ENCODE measurements around the gene CAMK2A. TPM values are rescaled to one million over a fixed set of nuclear protein-coding genes. Genes with fewer than 3 reads are reported as not detected.
"Not testable (repeated sequence)": the region's sequence is repeated elsewhere in the genome, so short reads cannot be mapped to it uniquely, and the experiment has no call there.

The CAMK2A gene
- total RNA-seq, 2 donors from 2014 or later: not detected

- Mint-ChIP-seq H3K9me3 (no peaks in the 10 kb centered on the region), H3K27ac (no peak overlapping the region), H3K4me1 (ENCODE audit: low read depth in 2 of 2) (no peaks in the 10 kb centered on the region), H3K4me3 (no peak overlapping the region), H3K36me3 (no peaks in the 10 kb centered on the region), H3K27me3 (peaks cover 0 to 2% of the 10 kb centered on the region in 2 donors)
- ATAC-seq: no peak
- DNase-seq (ENCODE audit: low spot score): no peak
Observed at GRCh38 chr5:150255659-150256409, 33.7 kb downstream of the CAMK2A start.

GRCh38 chr5:150254774-150255173 is 34.8 kb downstream of the CAMK2A start:
- no peak for ATAC-seq
- Mint-ChIP-seq H3K4me3 (no peak overlapping the region), H3K9me3 (no peaks in the 10 kb centered on the region), H3K4me1 (ENCODE audit: low read depth in 2 of 2) (no peaks in the 10 kb centered on the region), H3K27ac (no peak overlapping the region), H3K36me3 (no peaks in the 10 kb centered on the region), H3K27me3 (peaks cover 0 to 6% of the 10 kb centered on the region in 2 donors)
- DNase-seq (ENCODE audit: low spot score): no peak

- no peaks in the 10 kb centered on the region for H3K4me1 Mint-ChIP-seq (ENCODE audit: low read depth in 2 of 2)
- peaks cover 0 to 7% of the 10 kb centered on the region in 2 donors for H3K27me3 Mint-ChIP-seq
- no peaks in the 10 kb centered on the region for H3K36me3 Mint-ChIP-seq
- no peak overlapping the region for H3K4me3 Mint-ChIP-seq
- no peak for ATAC-seq
- H3K27ac Mint-ChIP-seq: no peak overlapping the region
- H3K9me3 Mint-ChIP-seq: no peaks in the 10 kb centered on the region
- no peak for DNase-seq (ENCODE audit: low spot score)
Observed at GRCh38 chr5:150254363-150254762, 35.2 kb downstream of the CAMK2A start.

- no peak for ATAC-seq
- H3K4me3 Mint-ChIP-seq: no peak overlapping the region
- peaks cover 0 to 7% of the 10 kb centered on the region in 2 donors for H3K27me3 Mint-ChIP-seq
- no peaks in the 10 kb centered on the region for H3K9me3 Mint-ChIP-seq
- no peaks in the 10 kb centered on the region for H3K4me1 Mint-ChIP-seq (ENCODE audit: low read depth in 2 of 2)
- no peaks in the 10 kb centered on the region for H3K36me3 Mint-ChIP-seq
- no peak for DNase-seq (ENCODE audit: low spot score)
- H3K27ac Mint-ChIP-seq: no peak overlapping the region
Observed at GRCh38 chr5:150253416-150254208, 36.0 kb downstream of the CAMK2A start.

- DNase-seq (ENCODE audit: low spot score) (no peak), ATAC-seq (no peak)
- Mint-ChIP-seq H3K36me3 (no peaks in the 10 kb centered on the region), H3K9me3 (no peaks in the 10 kb centered on the region), H3K4me3 (no peak overlapping the region), H3K4me1 (ENCODE audit: low read depth in 2 of 2) (no peaks in the 10 kb centered on the region), H3K27ac (no peak overlapping the region), H3K27me3 (peaks cover 0 to 7% of the 10 kb centered on the region in 2 donors)
Observed at GRCh38 chr5:150252489-150252888, 37.1 kb downstream of the CAMK2A start.

GRCh38 chr5:150251504-150251903 is 38.1 kb downstream of the CAMK2A start:
- Mint-ChIP-seq H3K4me1 (ENCODE audit: low read depth in 2 of 2) (no peaks in the 10 kb centered on the region), H3K9me3 (no peaks in the 10 kb centered on the region)

GRCh38 chr5:150249744-150250143 is 39.8 kb downstream of the CAMK2A start:
- Mint-ChIP-seq H3K27ac (no peak overlapping the region), H3K4me1 (ENCODE audit: low read depth in 2 of 2) (no peaks in the 10 kb centered on the region), H3K27me3 (peaks cover 0 to 5% of the 10 kb centered on the region in 2 donors), H3K36me3 (no peaks in the 10 kb centered on the region), H3K9me3 (no peaks in the 10 kb centered on the region), H3K4me3 (no peak overlapping the region)
- DNase-seq (ENCODE audit: low spot score) (no peak), ATAC-seq (no peak)

More at GRCh38 chr5:150251504-150251903, 38.1 kb downstream of the CAMK2A start:
- Mint-ChIP-seq H3K27ac (no peak overlapping the region), H3K36me3 (no peaks in the 10 kb centered on the region), H3K4me3 (no peak overlapping the region), H3K27me3 (peaks cover 0 to 5% of the 10 kb centered on the region in 2 donors)
- DNase-seq (ENCODE audit: low spot score) (no peak), ATAC-seq (no peak)

GRCh38 chr5:150248946-150249345 is 40.6 kb downstream of the CAMK2A start:
- no peak overlapping the region for H3K27ac Mint-ChIP-seq
- H3K36me3 Mint-ChIP-seq: no peaks in the 10 kb centered on the region
- H3K4me1 Mint-ChIP-seq (ENCODE audit: low read depth in 2 of 2): no peaks in the 10 kb centered on the region
- peaks cover 0 to 5% of the 10 kb centered on the region in 2 donors for H3K27me3 Mint-ChIP-seq
- no peaks in the 10 kb centered on the region for H3K9me3 Mint-ChIP-seq
- no peak overlapping the region for H3K4me3 Mint-ChIP-seq
- DNase-seq (ENCODE audit: low spot score) (no peak), ATAC-seq (no peak)

- not testable (repeated sequence) for H3K27ac Mint-ChIP-seq; H3K9me3 Mint-ChIP-seq; H3K27me3 Mint-ChIP-seq; H3K36me3 Mint-ChIP-seq; H3K4me1 Mint-ChIP-seq (ENCODE audit: low read depth in 2 of 2); ATAC-seq; H3K4me3 Mint-ChIP-seq; DNase-seq (ENCODE audit: low spot score)
Observed at GRCh38 chr5:150248493-150248892, 41.1 kb downstream of the CAMK2A start.

- H3K4me1 Mint-ChIP-seq (ENCODE audit: low read depth in 2 of 2): no peaks in the 10 kb centered on the region
Observed at GRCh38 chr5:150247726-150248125, 41.8 kb downstream of the CAMK2A start.

GRCh38 chr5:150246835-150247234 is 42.7 kb downstream of the CAMK2A start:
- DNase-seq (ENCODE audit: low spot score) (no peak), ATAC-seq (no peak)
- H3K4me3 Mint-ChIP-seq: no peak overlapping the region
- no peaks in the 10 kb centered on the region for H3K4me1 Mint-ChIP-seq (ENCODE audit: low read depth in 2 of 2)
- H3K27ac Mint-ChIP-seq: no peak overlapping the region
- no peaks in the 10 kb centered on the region for H3K9me3 Mint-ChIP-seq
- no peaks in the 10 kb centered on the region for H3K36me3 Mint-ChIP-seq
- peaks cover 0 to 5% of the 10 kb centered on the region in 2 donors for H3K27me3 Mint-ChIP-seq

More at GRCh38 chr5:150247726-150248125, 41.8 kb downstream of the CAMK2A start:
- no peak for DNase-seq (ENCODE audit: low spot score)
- no peak for ATAC-seq
- Mint-ChIP-seq H3K9me3 (no peaks in the 10 kb centered on the region), H3K36me3 (no peaks in the 10 kb centered on the region), H3K27me3 (peaks cover 0 to 5% of the 10 kb centered on the region in 2 donors), H3K27ac (no peak overlapping the region), H3K4me3 (no peak overlapping the region)

- Mint-ChIP-seq H3K27ac (no peak overlapping the region), H3K36me3 (no peaks in the 10 kb centered on the region), H3K4me1 (ENCODE audit: low read depth in 2 of 2) (no peaks in the 10 kb centered on the region)
Observed at GRCh38 chr5:150246429-150246828, 43.1 kb downstream of the CAMK2A start.

GRCh38 chr5:150245808-150246207 is 43.8 kb downstream of the CAMK2A start:
- H3K9me3 Mint-ChIP-seq: no peaks in the 10 kb centered on the region
- H3K4me1 Mint-ChIP-seq (ENCODE audit: low read depth in 2 of 2): no peaks in the 10 kb centered on the region
- no peak overlapping the region for H3K4me3 Mint-ChIP-seq
- DNase-seq (ENCODE audit: low spot score): no peak
- no peaks in the 10 kb centered on the region for H3K36me3 Mint-ChIP-seq
- H3K27me3 Mint-ChIP-seq: peaks cover 0 to 5% of the 10 kb centered on the region in 2 donors
- ATAC-seq: no peak
- no peak overlapping the region for H3K27ac Mint-ChIP-seq

More at GRCh38 chr5:150246429-150246828, 43.1 kb downstream of the CAMK2A start:
- ATAC-seq (no peak), DNase-seq (ENCODE audit: low spot score) (no peak)
- H3K9me3 Mint-ChIP-seq: no peaks in the 10 kb centered on the region
- H3K27me3 Mint-ChIP-seq: peaks cover 0 to 5% of the 10 kb centered on the region in 2 donors
- H3K4me3 Mint-ChIP-seq: no peak overlapping the region

GRCh38 chr5:150245111-150245789 is 44.3 kb downstream of the CAMK2A start:
- Mint-ChIP-seq H3K4me3 (no peak overlapping the region), H3K27ac (no peak overlapping the region), H3K36me3 (no peaks in the 10 kb centered on the region), H3K27me3 (peaks cover 0 to 5% of the 10 kb centered on the region in 2 donors), H3K9me3 (no peaks in the 10 kb centered on the region), H3K4me1 (ENCODE audit: low read depth in 2 of 2) (no peaks in the 10 kb centered on the region)
- ATAC-seq: no peak
- no peak for DNase-seq (ENCODE audit: low spot score)
